ENCODE measurements around the gene SERPINB10. TPM values are rescaled to one million over a fixed set of nuclear protein-coding genes. Genes with fewer than 3 reads are reported as not detected.
A peak's percentile ranks its signal among the peaks of the same experiment; 100 is the strongest.
"Not testable (repeated sequence)": the region's sequence is repeated elsewhere in the genome, so short reads cannot be mapped to it uniquely, and the experiment has no call there.

SERPINB10 gene
- polyA plus RNA-seq, 4 donors, result 0.11 to 0.26 (median 0.22) TPM; not detected in 1

DNA sequence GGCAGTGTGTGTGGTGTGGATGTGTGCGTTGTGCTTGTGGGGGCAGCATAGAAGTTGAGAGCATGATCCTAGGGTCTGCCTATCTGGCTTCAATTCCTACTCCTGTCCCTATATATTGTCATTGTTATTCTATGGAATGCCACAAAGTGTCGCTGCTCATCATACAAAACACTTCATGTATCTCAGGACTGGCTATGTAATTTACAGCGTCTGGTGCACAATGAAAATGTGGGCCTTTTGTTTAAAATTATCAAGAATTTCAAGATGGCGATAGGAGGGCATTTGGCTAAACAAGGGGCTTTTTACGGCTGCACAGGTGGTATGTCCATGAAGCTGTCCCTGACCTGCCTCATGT, 16.8 kb upstream of the SERPINB10 start:
- no peak for DNase-seq (ENCODE audit: low read depth in 4 of 4, low spot score in 3 of 4)

DNA sequence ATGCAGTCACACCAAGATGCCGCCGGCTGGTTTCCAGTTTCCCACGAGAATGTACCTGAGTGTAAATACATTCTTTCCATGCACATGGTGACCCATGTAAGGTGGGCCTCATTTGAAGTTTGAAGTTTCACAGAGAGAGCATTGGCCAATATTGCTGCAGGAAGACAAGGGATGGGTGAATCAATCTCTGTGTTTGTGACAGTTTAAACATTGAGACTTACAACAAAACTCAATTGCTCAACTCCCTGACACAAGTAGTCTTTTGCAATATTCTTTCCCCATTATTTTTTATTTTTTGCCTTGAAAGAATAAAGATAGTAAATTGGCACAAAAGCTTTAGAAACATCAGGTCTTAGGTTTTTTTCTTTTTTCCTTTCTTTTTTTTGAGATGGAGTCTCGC, 15.2 kb upstream of the SERPINB10 start:
- no peak for DNase-seq (ENCODE audit: low read depth in 4 of 4, low spot score in 3 of 4)

DNA sequence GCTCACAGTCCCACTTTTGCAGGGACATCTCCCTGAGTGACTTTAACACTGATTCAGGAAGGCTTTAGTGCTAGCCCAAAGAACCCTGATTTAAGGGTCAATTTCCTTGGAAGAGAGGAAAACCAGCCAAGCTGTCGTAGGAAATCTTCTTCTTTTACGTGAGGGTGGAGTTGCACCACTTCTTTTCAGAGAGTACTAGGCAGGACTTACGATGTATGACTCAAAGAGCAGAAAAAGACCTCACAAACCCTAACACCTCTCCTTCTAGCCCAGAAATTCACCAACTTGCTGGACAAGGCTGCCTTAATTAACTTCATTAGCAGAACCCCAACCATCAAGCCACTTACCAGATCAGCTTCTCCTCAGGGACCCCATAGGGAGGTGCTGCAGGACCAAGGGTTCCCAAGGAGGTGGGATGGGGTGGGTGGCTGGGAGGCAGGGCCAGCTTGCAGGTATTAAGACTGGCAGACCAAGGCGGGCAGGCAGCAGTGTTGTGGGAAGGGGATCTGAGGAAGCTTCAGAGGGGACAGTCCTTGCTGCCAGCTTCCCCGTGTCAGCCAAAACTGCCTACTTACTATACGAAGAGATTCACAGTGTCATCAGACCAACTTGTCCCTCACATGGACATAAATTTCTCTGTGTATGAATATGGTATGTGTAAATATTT, 13.5 kb upstream of the SERPINB10 start:
- no peak for DNase-seq (ENCODE audit: low read depth in 4 of 4, low spot score in 3 of 4)

DNA sequence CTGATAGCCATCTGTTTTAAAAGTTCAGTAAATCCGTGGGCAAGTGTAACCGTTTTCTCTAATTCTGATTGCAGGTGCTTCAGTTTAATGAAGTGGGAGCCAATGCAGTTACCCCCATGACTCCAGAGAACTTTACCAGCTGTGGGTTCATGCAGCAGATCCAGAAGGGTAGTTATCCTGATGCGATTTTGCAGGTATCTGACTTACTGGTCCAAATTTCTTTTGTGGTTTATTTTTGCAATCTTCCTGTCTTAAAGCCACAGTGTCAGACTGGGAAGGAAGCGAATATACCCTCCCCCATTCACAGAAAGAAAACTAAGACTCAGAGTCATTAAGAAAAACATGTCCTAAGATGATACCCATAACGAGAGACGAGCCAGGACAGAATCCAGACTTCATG, 12.6 kb upstream of the SERPINB10 start:
- DNase-seq (ENCODE audit: low read depth in 4 of 4, low spot score in 3 of 4), result no peak

DNA sequence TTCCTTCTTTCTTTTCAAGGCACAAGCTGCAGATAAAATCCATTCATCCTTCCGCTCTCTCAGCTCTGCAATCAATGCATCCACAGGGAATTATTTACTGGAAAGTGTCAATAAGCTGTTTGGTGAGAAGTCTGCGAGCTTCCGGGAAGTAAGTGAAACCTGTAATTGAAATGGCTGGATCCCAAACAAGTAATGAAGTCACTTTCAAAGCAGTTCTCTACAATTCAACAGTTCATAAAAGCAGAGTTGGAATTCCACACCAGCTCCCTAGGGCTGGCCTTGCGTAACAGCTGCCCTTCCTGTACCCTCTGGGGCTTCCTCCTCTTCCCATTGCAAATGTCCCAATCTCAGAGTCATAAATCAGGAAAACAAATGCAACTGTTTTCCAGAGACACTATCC, 10.7 kb upstream of the SERPINB10 start:
- DNase-seq (ENCODE audit: low read depth in 4 of 4, low spot score in 3 of 4), result peak in 1 of 4 donors; percentile 9

DNA sequence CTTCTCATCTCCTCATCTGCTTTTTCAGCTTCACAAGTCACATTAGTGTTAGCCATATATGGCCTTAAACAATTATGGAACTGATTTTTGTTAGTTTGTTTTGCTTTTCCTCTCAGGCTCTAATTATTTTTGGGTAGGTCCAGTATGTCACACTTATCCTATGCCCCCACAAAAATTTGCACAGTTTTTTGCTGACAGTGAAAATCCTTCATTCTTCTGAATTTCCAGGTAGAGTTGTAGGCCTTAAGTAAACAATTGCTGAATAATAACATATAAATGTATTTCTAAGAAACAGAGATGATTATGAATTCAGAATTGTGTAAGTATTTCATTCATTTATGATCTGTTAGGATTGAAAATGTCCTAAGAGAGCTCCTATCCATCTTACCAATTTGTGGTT, 8.6 kb upstream of the SERPINB10 start:
- no peak for DNase-seq (ENCODE audit: low read depth in 4 of 4, low spot score in 3 of 4)

DNA sequence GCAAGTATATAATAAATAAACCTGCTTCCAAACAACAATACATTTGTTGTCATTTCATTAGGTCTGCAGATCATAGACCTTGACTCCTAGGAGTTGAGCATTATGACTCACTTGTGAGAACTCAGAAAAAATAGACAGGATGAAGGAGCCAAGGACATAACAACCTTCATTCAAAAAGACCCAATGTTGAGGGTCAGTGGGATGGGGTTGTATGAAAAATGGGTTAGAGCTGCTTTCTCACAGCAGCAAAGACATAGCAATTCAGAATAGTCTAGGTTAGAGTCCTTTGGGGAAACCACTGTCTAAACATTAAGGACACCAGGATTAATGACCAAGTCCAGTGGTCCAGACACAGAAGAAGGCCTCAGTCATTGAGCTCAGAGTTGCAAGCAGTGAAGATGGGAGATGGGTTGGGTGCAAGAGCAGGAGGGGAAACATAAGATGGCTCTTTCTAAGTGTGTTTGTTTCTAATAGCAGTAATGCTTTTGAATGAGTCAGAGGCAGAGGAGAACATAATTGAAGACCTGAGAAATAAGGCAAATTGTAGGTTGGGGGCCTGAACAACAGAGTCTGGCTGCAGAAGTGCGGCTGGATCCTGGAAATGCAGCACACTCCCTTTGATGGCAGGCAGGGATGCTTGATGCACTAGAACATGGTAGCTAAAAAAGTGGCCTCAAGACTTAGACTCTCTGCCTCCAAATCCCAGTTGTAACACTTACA, 3.7 kb upstream of the SERPINB10 start:
- no peak for DNase-seq (ENCODE audit: low read depth in 4 of 4, low spot score in 3 of 4)

DNA sequence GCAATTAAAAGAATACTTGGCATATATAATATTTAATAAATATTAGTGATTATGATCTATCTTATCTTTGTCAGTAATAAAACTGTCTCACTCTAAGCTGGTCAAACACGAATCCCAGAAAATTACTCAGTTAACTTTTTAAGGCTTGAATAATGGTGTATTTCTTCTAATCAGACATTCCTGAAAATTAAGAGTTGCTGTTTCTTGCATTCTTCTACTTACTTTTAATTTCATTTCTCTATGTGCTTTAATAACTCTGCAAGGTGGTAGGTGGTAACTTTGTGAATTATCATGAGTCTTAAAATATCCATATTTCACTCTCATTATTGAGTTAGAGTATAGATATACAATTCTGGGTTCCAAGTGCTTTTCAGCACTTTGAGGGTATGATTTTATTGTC, 3.1 kb upstream of the SERPINB10 start:
- DNase-seq (ENCODE audit: low read depth in 4 of 4, low spot score in 3 of 4), result no peak

DNA sequence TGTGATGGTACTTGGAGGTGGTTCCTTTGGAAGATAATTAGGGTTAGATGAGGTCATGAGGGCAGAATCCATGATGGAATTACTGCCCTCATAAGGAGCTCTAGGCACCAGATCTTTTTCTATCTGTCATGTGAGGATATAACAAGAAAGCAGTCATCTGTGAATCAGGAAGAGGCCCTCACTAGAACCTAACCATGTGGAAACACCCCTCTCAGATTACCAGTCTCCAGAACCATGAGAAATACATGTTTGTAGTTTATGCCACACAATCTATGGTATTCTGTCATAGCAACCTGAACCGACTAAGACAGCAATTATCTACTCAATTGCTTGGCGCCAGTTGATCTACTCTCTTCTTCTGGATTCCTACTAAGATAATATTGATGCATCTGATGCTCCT, 2.4 kb upstream of the SERPINB10 start:
- no peak for DNase-seq (ENCODE audit: low read depth in 4 of 4, low spot score in 3 of 4)

DNA sequence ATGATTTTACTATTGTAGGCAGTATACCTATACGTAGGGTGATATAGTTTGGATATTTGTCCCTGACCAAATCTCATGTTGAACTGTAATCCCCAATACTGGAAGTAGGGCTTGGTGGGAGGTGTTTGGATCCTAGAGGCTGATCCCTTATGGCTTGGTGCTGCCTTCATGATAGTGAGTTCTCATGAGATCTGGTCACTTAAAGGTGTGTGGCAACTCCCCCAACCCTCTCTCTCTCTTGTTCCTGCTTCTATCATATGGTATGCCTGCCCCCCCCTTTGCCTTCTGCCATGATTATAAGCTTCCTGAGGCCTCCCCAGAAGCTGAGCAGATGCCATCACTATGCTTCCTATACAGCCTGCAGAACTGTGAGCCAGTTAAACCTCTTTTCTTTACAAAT, 1.7 kb upstream of the SERPINB10 start:
- no peak for DNase-seq (ENCODE audit: low read depth in 4 of 4, low spot score in 3 of 4)

DNA sequence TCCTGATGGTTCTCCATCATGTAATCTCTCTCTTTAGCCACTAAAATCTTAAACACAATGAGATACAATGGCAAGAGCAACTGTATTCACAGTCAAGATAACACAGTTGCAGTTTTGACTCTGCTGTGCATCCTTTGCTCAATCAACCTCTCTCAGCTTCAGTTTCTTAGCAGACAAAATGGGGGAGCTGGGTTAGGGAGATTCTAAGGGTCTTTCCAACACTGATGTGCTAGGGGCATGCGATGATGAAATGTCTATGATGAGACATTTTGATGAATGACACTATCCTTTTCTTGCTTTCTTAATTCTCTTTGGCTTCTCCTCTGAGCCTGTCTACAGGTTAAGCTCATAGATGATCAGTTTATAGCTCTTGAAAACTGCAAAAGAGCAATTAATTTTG, 1.1 kb downstream of the SERPINB10 start:
- no peak for DNase-seq (ENCODE audit: low read depth in 4 of 4, low spot score in 3 of 4)

DNA sequence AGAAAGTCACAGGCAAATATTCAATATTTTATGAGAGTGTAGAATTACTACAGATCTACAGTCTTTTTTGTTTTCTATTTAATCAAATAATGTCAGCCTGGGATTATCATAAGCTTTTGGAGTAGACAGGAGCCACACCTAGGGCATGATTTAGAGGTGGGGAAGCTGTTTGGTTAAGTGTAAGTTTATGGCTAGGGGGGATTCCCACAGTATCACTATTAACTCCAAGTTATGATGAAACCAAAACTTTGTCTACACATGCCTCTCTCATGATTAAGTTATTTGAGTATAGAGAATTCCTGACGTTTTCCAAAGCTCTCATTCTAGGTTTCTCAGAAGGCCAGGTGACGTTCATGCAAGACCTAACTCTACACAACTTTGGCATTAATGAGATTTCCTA, 2.1 kb downstream of the SERPINB10 start:
- DNase-seq (ENCODE audit: low read depth in 4 of 4, low spot score in 3 of 4), result no peak

DNA sequence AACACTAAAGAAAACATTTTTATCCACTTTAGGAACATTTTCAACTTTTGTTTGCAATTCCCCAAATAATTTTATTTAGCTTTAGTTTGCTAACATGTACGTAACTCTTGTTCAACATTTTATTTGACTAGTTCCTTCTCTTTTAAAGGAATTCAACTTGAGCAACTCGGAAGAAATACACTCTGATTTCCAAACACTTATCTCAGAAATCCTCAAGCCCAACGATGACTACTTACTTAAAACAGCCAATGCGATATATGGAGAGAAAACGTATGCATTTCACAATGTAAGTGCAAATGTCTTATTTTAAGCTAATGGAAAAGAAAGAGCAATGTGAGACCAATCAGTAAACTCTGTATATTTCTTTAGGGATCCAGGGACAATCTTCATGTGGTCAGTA, 10.1 kb downstream of the SERPINB10 start:
- no peak for DNase-seq (ENCODE audit: low read depth in 4 of 4, low spot score in 3 of 4)

DNA sequence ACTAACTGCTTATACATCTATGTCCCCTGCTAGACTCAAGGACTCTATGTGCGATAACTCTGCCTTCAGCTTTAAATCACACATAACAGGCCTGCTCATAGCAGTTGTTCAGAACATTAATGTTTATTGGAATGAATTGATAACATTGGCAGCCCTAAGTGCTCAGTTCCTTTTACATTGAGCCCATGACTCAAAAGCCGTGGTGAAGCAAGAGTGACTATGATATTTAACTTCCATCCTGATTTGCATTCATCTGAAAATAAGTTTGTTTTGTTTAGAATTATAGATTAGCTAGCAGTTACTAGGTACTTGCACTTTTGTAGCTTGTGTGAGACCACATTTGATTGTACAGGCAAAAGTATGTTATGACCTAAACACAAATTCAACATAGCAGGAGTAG, 14.3 kb downstream of the SERPINB10 start:
- no peak for DNase-seq (ENCODE audit: low read depth in 4 of 4, low spot score in 3 of 4)

DNA sequence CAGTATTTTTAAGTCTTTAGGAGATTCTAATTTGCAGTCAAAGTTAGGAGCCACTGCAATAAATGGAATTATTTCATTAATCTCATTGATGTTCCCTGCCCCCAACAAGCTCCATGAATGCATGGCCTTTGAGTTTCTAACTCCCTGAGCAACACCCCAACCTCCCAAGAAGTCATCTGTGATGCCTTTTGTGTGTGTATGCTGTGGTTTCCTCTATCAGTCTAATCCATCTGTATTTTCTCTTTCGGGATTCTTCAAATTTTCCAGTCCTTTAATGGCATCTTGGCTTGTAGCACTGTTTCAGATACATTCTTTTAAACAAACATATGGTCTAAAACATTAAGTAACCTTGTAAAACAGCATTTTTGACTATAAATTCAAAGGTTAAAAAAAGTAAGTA, 16.8 kb downstream of the SERPINB10 start:
- DNase-seq (ENCODE audit: low read depth in 4 of 4, low spot score in 3 of 4), result no peak

DNA sequence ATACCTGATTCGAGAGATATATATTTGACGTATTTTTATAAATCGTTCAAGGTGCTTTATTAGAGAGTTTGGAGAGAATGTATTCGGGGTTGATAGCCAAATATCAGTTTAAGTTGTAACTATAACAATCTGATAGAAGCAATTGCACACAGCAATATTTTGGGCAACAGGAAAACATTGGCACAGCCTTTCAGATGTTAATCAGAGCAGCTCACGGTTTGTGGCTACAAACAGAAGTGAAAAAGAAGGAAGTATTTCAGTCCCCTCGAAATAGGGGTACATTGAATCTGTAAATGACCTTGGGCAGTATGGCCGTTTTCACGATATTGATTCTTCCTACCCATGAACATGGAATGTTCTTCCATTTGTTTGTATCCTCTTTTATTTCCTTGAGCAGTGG, 20.6 kb downstream of the SERPINB10 start:
- DNase-seq (ENCODE audit: low read depth in 4 of 4, low spot score in 3 of 4), result no peak

DNA sequence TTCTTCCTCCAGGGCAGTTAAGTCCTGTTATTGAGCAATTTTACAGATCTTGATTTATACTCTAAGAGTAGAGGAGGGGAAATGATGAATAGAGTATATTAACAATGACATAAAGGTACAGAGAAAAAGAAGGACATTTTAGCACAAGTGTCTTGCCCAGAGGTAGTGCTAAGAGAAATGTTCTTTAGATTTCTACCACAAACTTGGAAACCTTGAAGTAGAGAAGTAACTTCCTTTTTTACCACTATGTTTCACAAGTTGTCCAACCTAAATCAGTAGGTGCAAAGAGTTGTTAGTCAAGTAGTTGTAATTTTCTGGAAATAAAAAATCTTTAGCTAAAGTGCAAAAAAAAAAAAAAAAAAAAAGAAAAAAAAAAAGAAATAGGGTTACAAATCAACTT, 21.6 kb downstream of the SERPINB10 start:
- DNase-seq (ENCODE audit: low read depth in 4 of 4, low spot score in 3 of 4), result not testable (repeated sequence)

DNA sequence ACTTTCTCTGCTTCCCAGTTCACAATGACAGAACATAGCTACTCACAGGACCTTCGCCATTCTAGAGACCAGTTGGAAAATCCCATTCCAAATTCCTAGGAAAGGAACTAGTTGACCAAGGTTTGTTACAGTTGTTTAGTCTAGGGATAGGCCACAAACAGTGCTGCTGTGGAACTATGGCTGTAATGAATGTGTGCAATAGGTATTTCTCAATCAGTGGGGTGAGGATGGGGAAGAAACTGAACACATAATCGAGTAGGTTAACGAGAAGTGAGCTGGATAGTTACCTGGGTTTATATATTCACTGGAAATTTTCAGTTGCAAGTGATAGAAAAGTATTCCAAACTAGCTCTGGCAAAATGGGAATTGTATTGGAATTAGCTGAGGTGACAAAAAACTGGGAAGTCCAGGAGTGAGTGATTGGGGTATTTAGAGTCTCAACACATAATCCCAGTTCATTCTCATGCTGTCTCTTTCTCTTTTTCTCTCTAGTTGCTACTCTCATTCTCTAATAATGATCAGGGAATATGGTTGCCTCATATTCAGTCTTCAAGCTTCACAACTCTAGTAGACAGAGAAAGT, 23.1 kb downstream of the SERPINB10 start:
- DNase-seq (ENCODE audit: low read depth in 4 of 4, low spot score in 3 of 4), result no peak

DNA sequence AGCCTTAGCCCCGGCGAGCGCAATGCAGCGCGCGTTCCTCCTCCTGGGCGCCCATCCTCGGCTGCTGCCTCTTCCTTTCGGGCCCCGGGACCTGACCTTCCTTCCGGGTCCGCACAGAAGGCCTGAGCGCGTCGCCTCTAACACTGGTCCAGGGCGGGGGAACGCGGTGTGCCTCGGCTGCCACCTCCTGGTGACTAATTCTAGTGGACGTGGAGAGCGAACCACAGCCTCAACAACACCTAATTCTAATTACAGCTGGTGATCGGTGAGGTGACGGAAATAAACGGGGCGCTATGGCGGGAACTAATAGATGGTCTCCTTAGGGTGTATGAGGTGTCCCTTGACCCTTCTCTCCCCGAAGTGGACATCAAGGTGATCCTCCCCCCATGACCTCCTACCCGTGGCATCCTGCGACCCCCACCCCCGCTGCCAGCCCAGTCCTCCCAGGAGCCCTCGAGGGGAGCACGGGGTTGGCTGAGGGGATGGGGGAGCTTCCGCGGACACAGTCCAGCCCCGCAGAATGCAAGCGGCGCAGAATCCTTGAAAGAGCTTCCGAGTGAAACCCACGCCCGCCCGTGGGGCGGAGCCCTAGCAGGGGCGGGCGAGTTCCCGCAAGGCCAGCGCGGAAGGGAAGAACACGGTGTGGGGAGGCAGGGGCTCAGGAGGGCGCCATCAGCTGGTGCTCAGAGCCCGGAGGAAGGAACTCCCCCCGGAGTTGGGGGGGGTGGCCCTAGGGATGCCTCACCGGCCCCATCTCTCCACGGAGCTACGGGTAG, 28.6 kb downstream of the SERPINB10 start:
- DNase-seq (ENCODE audit: low read depth in 4 of 4, low spot score in 3 of 4), result peak; percentile 31 to 53 (median 52)

DNA sequence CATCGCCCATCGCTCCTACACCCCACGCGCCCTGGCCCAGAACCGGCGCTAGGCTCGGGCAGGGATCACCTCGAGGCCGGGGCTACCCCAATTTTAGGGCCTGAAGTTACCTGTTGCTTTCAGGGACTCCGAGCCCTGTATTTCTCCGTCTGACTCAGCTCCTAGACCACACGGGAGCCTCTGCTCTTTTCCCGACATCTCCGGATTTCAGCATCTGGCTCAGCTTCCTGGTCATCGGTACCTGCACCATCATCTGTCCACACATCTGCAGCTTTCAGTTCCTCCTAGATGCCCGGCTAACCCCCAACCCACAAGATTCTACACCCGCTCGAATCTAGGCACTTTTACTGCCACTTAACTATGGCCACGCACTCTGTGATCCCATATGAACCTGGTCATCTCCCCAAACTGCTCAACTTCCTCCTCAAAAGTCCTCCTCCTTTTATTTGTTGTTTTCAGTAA, 29.2 kb downstream of the SERPINB10 start:
- no peak for DNase-seq (ENCODE audit: low read depth in 4 of 4, low spot score in 3 of 4)

DNA sequence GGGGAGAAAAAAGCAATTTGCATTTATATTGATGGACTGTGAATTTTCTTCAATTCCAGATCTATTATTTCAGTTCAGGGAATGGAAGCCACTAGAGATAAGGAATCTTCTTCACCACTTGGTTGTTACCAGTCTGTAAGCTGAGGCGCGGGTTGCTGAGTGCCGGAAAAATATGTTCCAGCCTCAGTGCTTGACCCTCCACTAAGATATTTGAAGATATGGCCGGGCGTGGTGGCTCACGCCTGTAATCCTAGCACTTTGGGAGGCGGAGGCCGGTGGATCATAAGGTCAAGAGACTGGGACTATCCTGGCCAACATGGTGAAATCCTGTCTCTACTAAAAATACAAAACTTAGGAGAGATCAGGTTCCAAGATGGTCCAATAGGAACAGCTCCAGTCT, 32.2 kb downstream of the SERPINB10 start:
- no peak for DNase-seq (ENCODE audit: low read depth in 4 of 4, low spot score in 3 of 4)
